GM18511 (cell line): ENCODE results near the gene TCTN1.
"Not testable (repeated sequence)": the region's sequence is repeated elsewhere in the genome, so short reads cannot be mapped to it uniquely, and the experiment has no call there.

ENCODE experiments used
- ATAC-seq: cut with Tn5 transposase; IDR thresholded peaks from one replicate; pipeline ENCODE4 v1.9.1; 2021; ENCODE audit warnings: mild to moderate bottlenecking, moderate library complexity; ENCODE audit not compliant: unreplicated experiment

TCTN1 gene

GRCh38 chr12:110613771-110614684, at the start of gene TCTN1:
TCTN1 (plus strand) TSS chr12:110614129; CDS start chr12:110614183, 54 bp downstream.
- peak; percentile 92 for ATAC-seq

GRCh38 chr12:110564471-110564991, 49.4 kb upstream of the TCTN1 start:
- no peak for ATAC-seq

- ATAC-seq: no peak
Observed at GRCh38 chr12:110565894-110566871, 47.7 kb upstream of the TCTN1 start.

GRCh38 chr12:110566993-110567392, 46.9 kb upstream of the TCTN1 start:
- ATAC-seq: no peak

- ATAC-seq: no peak
Observed at GRCh38 chr12:110568752-110569151, 45.2 kb upstream of the TCTN1 start.

GRCh38 chr12:110569838-110570237, 44.1 kb upstream of the TCTN1 start:
- not testable (repeated sequence) for ATAC-seq

GRCh38 chr12:110570798-110571197, 43.1 kb upstream of the TCTN1 start:
- not testable (repeated sequence) for ATAC-seq

- no peak for ATAC-seq
Observed at GRCh38 chr12:110574044-110574443, 39.9 kb upstream of the TCTN1 start.

- not testable (repeated sequence) for ATAC-seq
Observed at GRCh38 chr12:110574717-110575230, 39.2 kb upstream of the TCTN1 start.

GRCh38 chr12:110575326-110575725, 38.6 kb upstream of the TCTN1 start:
- no peak for ATAC-seq

- ATAC-seq: no peak
Observed at GRCh38 chr12:110576504-110576903, 37.4 kb upstream of the TCTN1 start.

- ATAC-seq: no peak
Observed at GRCh38 chr12:110577864-110578693, 35.9 kb upstream of the TCTN1 start.

- ATAC-seq: no peak
Observed at GRCh38 chr12:110578694-110579534, 35.0 kb upstream of the TCTN1 start.

- no peak for ATAC-seq
Observed at GRCh38 chr12:110579535-110580253, 34.2 kb upstream of the TCTN1 start.

- ATAC-seq: no peak
Observed at GRCh38 chr12:110581931-110582275, 32.0 kb upstream of the TCTN1 start.

- peak; percentile 50 for ATAC-seq
Observed at GRCh38 chr12:110582276-110583136, 31.4 kb upstream of the TCTN1 start.
